ENCODE data around the gene CCL4.
"Not testable (repeated sequence)": the region's sequence is repeated elsewhere in the genome, so short reads cannot be mapped to it uniquely, and the experiment has no call there.

CCL4 gene

GRCh38 chr17:36088670-36089338 is 14.8 kb upstream of the CCL4 start:
- no peak for DNase-seq

- DNase-seq = no peak
Observed at GRCh38 chr17:36089339-36089865, 14.2 kb upstream of the CCL4 start.

DNA sequence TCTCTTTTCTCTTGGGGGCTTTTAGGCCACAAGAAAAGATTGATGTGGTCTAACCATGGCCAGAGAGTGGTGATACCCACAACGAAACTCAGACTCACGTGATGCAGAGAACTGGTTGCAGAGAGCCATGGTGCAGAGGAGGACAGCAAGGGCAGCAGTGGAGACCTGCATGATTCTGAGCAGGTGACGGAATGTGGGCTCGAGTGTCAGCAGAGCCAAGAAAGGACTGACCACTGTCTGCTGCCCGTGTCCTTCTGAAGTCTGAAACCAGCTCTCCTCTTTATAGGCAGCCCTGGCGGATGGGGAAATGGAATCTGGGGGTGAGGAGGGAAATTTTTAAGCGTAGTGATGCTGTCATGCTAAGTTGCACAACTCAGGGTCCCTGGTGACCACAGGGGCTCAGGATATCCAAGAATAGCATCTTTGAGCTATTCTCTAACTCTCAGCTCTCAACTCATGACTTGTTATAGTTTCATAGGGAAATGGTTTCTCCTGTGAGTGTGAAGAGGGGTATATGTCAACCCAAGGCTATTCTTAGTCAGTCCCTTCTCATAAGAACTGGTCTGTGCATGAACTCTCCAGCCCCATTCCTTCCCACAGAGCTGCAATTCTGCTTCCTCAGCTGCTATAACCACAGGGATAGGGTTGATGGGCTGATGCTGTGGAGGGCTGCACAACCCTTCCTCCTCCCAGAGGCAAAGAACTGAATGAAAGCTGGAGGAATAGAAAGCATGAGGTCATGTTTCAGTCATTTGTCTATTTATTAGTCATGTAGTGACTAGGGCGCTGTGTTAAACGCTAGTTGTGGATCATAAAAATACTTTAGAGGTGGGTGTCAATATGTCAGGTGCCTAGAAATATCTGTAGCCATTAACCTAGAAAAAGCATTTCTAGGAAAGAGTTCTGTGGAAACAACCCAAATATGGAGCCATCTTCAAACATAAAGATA is 13.5 kb upstream of the CCL4 start, which contains the start of gene CCL3:
TSS of gene CCL3 (minus strand) at position 256 of the 949 bp plus-strand sequence. CDS start at position 171, 85 bp downstream.
- DNase-seq = no peak

DNA sequence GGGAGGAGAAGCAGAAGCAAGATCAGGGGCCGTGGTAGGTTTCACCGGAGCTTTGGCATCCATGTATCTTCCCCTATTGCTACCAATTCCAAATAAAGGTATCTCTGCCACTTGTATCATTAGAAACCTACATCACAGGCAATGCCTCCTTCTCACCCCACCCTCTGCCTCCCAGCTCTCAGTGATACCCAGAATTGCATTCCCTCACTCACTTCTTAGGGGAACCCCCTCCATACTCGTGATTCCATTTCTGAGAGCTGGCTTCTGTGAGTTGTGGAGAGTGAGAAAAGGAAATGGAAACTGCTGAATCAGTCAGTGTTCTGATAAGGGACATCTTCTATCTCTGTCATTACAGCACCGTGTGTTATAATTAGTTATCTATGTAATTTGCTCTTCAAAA is 11.4 kb upstream of the CCL4 start:
- no peak for DNase-seq

DNA sequence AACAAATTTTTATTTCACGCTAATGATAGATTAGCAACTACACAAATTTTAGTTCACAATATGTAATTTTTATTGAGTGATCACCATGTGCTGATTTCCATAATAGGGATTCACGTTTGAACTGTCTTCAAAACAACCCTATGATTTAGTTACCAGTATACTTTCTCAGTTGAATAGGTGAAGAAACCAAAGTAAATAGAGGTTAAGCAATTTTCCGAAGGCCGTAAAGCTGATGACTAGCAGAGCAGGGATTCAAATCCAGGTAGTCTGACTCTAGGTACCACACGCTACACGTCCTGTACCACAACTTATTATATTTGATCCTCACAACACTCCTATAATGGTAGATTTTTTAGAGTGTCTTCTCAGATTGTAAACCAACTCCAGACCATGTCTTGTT is 10.9 kb upstream of the CCL4 start:
- DNase-seq = not testable (repeated sequence)

DNA sequence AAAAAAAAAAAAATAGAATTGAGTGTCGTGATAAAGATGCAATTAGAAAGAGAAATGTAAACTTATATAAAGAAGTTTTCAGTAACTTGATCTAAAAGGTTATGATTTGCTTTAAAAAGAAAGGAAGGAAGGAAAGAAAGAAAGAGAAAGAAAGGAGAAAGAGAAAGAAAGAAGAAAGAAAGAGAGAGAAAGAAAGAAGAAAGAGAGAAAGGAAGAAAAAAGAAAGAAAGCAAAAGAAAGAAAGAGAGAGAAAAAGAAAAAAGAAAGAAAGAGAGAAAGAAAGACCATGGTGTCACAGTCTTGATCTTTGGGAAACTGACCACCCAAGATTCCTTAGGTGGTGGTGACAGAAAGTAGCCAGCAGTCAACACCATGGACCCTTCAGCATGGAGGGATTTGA is 9.4 kb upstream of the CCL4 start:
- DNase-seq = no peak

DNA sequence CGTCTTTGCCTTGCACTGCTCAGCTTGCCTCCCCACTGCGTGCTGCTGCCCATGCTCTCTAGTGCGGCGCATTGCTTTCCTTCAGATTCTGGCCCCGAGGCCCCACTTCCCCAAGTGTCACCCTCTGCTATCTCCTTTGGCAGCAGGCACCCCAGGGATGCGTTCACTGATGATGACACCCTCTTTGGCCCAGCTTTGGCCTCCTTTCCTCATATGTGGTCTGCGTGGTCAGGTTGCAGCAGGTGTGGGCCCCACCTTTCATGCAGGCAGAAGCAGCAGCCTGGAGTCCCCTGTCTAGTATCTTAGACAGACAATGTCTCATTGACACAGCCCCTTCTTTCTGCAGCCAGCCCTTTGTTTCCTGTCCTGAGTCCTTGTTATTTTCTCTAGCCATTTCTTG is 8.9 kb upstream of the CCL4 start:
- DNase-seq = no peak

- DNase-seq = no peak
Observed at GRCh38 chr17:36095992-36096391, 7.6 kb upstream of the CCL4 start.

DNA sequence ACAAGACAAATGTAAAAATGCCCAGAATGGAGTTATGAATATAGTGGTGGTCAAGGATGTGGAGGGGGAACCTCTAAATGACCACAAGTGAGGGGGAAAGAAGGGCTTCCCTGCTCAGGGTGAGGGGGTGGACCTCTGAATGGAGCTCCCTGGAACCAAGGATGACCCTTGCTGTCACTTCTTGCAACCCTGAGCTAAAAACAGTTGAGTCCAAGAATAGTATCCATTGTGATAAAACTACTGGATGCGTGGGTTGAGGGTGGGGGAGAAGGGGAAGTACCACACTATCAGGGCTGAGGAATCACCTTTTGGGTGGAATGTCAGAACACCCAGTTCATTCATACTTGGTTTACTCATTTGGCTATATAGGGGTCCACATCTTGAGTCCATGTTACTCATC is 4.6 kb upstream of the CCL4 start:
- DNase-seq = not testable (repeated sequence)

DNA sequence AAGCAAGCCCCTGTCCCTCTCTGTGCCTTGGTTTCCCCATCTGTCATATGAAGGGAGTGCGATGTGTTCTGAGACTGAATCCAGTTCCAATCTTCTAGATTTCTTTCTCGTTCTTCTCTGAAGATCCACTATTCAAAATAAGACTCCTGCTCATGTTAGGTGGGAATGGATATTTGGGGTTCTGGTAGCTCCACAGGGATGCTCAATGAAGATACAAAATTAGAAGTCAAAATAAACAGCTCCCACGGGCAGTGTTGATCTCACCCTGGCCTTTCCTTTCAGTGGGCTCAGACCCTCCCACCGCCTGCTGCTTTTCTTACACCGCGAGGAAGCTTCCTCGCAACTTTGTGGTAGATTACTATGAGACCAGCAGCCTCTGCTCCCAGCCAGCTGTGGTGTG is 619 bp downstream of the CCL4 start:
- DNase-seq = not testable (repeated sequence)

GRCh38 chr17:36104701-36105181 is 1.1 kb downstream of the CCL4 start:
- DNase-seq = no peak

DNA sequence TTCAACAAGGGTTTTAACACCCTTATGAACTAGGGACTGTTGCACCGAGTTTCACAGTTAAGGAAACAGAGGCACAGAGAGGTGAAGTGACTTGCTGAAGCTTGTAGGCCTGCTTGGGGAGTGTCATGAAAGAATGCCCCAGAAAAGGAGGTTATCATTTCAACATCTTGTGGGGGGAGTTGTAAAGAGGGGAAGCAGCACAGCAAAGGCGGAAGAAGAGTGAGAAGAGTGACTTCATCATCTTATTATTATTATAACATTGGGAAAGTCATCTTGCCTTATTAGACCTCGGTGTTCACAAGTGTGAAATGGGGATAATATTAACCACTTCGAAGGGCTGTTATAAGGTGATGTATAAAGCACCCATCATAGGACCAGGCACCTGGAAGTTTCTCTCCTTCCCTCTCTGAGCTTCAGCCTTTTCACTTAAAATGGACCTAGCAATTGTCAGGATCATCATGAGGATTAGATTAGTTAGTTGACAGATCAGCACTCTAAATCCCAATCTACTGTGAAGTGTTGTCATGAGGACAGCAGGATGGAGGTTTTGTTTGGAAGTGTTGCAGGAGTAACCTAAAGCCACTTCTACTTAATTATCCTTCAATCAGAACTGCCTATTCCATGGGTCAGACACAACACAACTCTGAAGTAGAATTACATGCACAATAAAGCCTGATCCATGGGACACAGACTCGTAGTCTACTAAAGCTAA is 2.3 kb downstream of the CCL4 start:
- no peak for DNase-seq

DNA sequence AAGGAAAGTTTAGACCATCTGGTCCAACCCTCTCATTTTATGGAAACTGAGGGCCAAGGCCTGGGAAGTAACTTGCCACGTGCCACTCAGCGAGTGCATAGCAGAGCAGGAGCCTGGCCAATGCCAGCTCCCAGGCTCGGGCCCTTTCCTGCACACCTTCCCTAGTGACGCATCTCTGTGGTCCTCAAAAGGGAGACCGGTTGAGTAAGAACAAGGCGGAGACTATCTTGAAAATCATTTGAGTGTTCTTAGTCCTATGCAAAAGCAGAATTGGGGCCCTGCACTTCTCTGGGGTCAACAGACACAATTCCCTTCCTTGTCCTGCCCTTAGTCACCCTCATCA is 2.8 kb downstream of the CCL4 start:
- DNase-seq = no peak

DNA sequence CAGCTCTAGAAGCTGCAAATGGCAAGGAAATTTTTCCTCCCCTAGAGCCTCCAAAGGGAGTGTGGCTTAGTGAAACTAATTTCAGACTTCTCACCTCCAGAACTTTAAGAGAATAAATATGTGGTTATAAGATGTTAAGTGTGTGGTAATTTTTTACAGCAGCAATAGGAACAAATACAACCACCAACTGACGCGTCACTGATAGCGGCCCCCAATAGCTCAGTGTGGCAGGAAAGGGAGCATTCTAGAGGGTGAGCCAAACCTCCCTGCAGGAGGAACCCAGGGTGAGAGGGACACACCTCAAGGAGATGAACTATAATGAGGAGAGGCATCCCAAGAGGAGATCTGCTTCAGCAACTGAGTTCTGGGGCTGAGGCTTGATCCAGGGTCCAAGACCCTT is 4.0 kb downstream of the CCL4 start:
- DNase-seq = no peak

DNA sequence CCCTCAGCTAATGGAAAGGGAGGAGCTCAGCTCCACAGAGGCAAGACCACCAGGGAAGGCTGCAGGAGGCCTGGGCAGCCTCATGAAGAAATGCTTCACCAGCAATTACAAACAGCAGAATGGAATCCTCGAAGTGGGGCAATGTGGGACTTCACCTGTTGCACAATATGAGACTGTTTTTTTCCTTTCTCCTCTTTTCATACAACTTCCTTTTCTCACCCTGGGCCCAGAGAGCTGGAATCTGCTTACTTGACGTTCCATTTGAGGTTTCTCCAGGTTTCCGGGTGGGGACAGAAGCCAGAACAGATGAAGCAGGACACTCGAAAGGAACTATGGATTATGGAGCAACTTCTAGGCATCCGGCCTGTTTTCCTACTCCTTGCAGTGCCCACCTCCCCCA is 4.6 kb downstream of the CCL4 start:
- DNase-seq = not testable (repeated sequence)

DNA sequence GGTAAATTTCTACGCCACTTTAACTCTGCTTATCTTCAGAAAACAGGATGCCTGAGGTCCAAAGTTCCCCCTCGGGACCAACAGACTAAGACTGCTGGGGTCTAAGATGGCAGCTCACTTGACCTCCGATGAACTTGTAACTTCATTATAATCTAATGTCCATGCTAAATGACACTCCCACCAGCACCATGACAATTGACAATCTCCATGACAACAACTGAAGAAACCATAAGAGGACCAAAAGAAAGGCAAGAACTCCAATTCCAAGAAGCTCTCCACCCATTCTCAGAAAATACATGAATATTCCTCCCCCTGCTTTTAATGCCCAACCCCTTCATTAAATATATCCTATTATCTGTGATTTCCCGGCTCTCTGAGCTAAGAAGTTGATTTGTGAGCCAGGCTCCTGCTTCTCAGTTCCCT is 7.5 kb downstream of the CCL4 start:
- DNase-seq = no peak

DNA sequence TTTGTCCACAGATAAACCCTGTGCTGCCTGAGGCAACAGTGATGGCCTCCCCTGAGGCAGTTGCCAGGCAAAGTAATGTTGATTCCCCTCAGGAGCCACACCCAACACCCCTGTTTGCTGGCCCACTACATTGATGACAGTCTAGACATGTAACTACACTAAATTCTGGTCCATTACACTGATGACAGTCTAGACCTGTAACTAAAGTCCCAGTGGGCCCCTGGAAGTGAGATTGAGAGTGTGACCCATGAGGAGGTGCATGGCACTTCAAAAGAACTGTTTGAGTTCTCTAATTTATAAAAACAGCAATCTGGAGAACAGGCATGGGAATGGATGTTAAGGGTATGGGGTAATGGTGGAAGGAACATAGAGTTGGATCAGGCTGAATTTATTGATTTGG is 8.9 kb downstream of the CCL4 start:
- no peak for DNase-seq

DNA sequence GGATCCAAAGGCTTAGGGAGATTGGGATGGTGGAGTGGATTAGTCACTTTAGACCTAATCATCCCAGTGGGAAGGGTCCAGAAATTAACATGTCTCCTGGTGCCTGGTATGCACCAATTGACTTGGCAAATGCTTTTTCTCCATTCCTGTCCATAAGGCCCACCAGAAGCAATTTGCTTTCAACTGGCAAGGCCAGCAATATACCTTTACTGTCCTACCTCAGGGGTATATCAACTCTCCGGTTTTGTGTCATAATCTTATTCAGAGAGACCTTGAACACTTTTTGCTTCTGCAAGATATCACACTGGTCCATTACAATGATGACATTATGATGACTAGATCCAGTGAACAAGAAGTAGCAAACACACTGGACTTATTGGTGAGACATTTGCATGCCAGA is 9.5 kb downstream of the CCL4 start:
- not testable (repeated sequence) for DNase-seq

- not testable (repeated sequence) for DNase-seq
Observed at GRCh38 chr17:36114971-36115648, 11.5 kb downstream of the CCL4 start.

GRCh38 chr17:36115649-36115977 is 12.0 kb downstream of the CCL4 start:
- DNase-seq = not testable (repeated sequence)

GRCh38 chr17:36117505-36118382 is 14.1 kb downstream of the CCL4 start:
- DNase-seq = no peak
